ENCODE data around the gene DIP2B.

DNA sequence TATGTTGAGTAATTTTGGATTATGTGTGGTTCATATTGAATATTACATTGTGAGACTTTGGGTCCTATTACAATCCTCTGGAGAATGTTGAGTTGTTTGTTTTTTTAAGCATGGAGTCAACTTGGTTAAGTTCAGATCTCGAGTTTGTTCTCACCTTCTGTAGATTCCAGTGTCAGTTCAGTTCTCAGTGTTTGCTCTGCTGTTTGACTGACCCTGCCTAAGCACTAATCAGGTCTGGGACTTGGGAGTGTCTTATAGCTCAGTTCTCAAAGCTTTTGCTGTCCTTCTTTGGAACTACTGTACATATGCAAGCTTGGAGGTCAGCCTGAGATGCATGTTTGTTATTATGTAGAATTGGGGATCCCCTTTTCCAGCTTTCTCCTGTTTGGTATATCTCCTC is 63.1 kb downstream of the DIP2B start:
- TF ChIP-seq, protein P1, sequence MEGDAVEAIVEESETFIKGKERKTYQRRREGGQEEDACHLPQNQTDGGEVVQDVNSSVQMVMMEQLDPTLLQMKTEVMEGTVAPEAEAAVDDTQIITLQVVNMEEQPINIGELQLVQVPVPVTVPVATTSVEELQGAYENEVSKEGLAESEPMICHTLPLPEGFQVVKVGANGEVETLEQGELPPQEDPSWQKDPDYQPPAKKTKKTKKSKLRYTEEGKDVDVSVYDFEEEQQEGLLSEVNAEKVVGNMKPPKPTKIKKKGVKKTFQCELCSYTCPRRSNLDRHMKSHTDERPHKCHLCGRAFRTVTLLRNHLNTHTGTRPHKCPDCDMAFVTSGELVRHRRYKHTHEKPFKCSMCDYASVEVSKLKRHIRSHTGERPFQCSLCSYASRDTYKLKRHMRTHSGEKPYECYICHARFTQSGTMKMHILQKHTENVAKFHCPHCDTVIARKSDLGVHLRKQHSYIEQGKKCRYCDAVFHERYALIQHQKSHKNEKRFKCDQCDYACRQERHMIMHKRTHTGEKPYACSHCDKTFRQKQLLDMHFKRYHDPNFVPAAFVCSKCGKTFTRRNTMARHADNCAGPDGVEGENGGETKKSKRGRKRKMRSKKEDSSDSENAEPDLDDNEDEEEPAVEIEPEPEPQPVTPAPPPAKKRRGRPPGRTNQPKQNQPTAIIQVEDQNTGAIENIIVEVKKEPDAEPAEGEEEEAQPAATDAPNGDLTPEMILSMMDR (conservative IDR thresholded peaks at IDR 0.05 in 1 of 2, IDR thresholded peaks at IDR 0.05 in 1 of 2; ENCODE audit: extremely low read depth in 1 of 2, insufficient read depth in 1 of 2, low read depth in 1 of 2, low read length in 2 of 2), result no peak
- TF ChIP-seq EZH2 (IDR thresholded peaks at IDR 0.05; ENCODE audit: borderline replicate concordance, low read length), result no peak
